Activated naive CD4-positive, alpha-beta T cell treated with anti-CD3 and anti-CD28 coated beads, Interleukin-2, amount 10 ng/mL, durations not matched to agents 7 days and 5 days (primary cell): ENCODE measurements around the gene SLC5A10.
A peak's percentile ranks its signal among the peaks of the same experiment; 100 is the strongest.

ENCODE experiments used
- CTCF ChIA-PET: fragments of 350-600 bp; sonication (Branson Sonifier 250); formaldehyde crosslinking; loops from one replicate; lab custom pipeline; 2021; ENCODE audit warnings: antibody characterized with exemption; lab: Charles Lee
- DNase-seq: peaks from one replicate; pipeline ENCODE4 v3.0.0-alpha.2; 2020
- H3K27ac Mint-ChIP-seq: one replicate; pipeline ENCODE4 v1.8.0; 2021; ENCODE audit warnings: mild to moderate bottlenecking, moderate library complexity, mixed read lengths
- H3K27me3 Mint-ChIP-seq: one replicate; pipeline ENCODE4 v1.8.0; 2021; ENCODE audit warnings: mild to moderate bottlenecking, mixed read lengths
- H3K36me3 Mint-ChIP-seq: one replicate; pipeline ENCODE4 v1.8.0; 2021; ENCODE audit warnings: mixed read lengths
- H3K4me1 Mint-ChIP-seq: one replicate; pipeline ENCODE4 v1.8.0; 2021; ENCODE audit warnings: mixed read lengths
- H3K4me3 Mint-ChIP-seq: one replicate; pipeline ENCODE4 v1.8.0; 2021; ENCODE audit warnings: mild to moderate bottlenecking, moderate library complexity, mixed read lengths
- H3K9me3 Mint-ChIP-seq: one replicate; pipeline ENCODE4 v1.8.0; 2021; ENCODE audit warnings: mixed read lengths

Gene SLC5A10

GRCh38 chr17:18964550-18964949, 12.6 kb downstream of the SLC5A10 start:
- Mint-ChIP-seq H3K27me3 (peaks cover 14% of the 10 kb centered on the region), H3K4me1 (peaks cover 12% of the 10 kb centered on the region), H3K36me3 (no peaks in the 10 kb centered on the region), H3K9me3 (no peaks in the 10 kb centered on the region), H3K4me3 (no peak overlapping the region), H3K27ac (peak overlapping the region; percentile 21)
- no peak for DNase-seq
- CTCF ChIA-PET = no interaction called here

GRCh38 chr17:18965530-18966236, 13.7 kb downstream of the SLC5A10 start:
- Mint-ChIP-seq H3K27me3 (peaks cover 14% of the 10 kb centered on the region), H3K4me3 (no peak overlapping the region), H3K27ac (no peak overlapping the region), H3K9me3 (no peaks in the 10 kb centered on the region), H3K36me3 (no peaks in the 10 kb centered on the region), H3K4me1 (peaks cover 15% of the 10 kb centered on the region)
- no peak for DNase-seq
- CTCF ChIA-PET = no interaction called here

- no peak for DNase-seq
- peaks cover 11% of the 10 kb centered on the region for H3K4me1 Mint-ChIP-seq
- H3K4me3 Mint-ChIP-seq = no peak overlapping the region
- H3K9me3 Mint-ChIP-seq = no peaks in the 10 kb centered on the region
- H3K36me3 Mint-ChIP-seq = no peaks in the 10 kb centered on the region
- H3K27me3 Mint-ChIP-seq = peaks cover 10% of the 10 kb centered on the region
- H3K27ac Mint-ChIP-seq = no peak overlapping the region
- CTCF ChIA-PET = no interaction called here
Observed at GRCh38 chr17:18966831-18967624, 15.1 kb downstream of the SLC5A10 start.

- H3K27ac Mint-ChIP-seq = no peak overlapping the region
- no peaks in the 10 kb centered on the region for H3K9me3 Mint-ChIP-seq
- peaks cover 6% of the 10 kb centered on the region for H3K27me3 Mint-ChIP-seq
- H3K36me3 Mint-ChIP-seq = no peaks in the 10 kb centered on the region
- CTCF ChIA-PET = no interaction called here
- DNase-seq = no peak
- H3K4me3 Mint-ChIP-seq = no peak overlapping the region
- H3K4me1 Mint-ChIP-seq = peaks cover 11% of the 10 kb centered on the region
Observed at GRCh38 chr17:18967916-18968315, 16.0 kb downstream of the SLC5A10 start.

GRCh38 chr17:18968345-18968744, 16.4 kb downstream of the SLC5A10 start:
- no peak overlapping the region for H3K27ac Mint-ChIP-seq
- H3K4me3 Mint-ChIP-seq = no peak overlapping the region
- no peaks in the 10 kb centered on the region for H3K9me3 Mint-ChIP-seq
- no peaks in the 10 kb centered on the region for H3K36me3 Mint-ChIP-seq
- peaks cover 11% of the 10 kb centered on the region for H3K4me1 Mint-ChIP-seq
- no peak for DNase-seq
- peaks cover 6% of the 10 kb centered on the region for H3K27me3 Mint-ChIP-seq
- CTCF ChIA-PET = no interaction called here

GRCh38 chr17:18968945-18969887, 17.3 kb downstream of the SLC5A10 start:
- CTCF ChIA-PET = interaction anchor here (1.1 kb wide), 1 partner anchor 8 kb away, joined by 7 read pairs; no protein-coding TSS in a partner anchor
- H3K9me3 Mint-ChIP-seq = no peaks in the 10 kb centered on the region
- H3K36me3 Mint-ChIP-seq = no peaks in the 10 kb centered on the region
- H3K27me3 Mint-ChIP-seq = peaks cover under 1% of the 10 kb centered on the region
- no peak overlapping the region for H3K4me3 Mint-ChIP-seq
- H3K4me1 Mint-ChIP-seq = peaks cover 11% of the 10 kb centered on the region
- no peak for DNase-seq
- peak overlapping the region; percentile 68 for H3K27ac Mint-ChIP-seq

- Mint-ChIP-seq H3K36me3 (no peaks in the 10 kb centered on the region), H3K4me1 (peaks cover 11% of the 10 kb centered on the region), H3K9me3 (no peaks in the 10 kb centered on the region), H3K27ac (no peak overlapping the region), H3K4me3 (no peak overlapping the region), H3K27me3 (no peaks in the 10 kb centered on the region)
- CTCF ChIA-PET = no interaction called here
- DNase-seq = no peak
Observed at GRCh38 chr17:18970582-18971480, 18.9 kb downstream of the SLC5A10 start.

GRCh38 chr17:18971801-18972200, 19.8 kb downstream of the SLC5A10 start:
- H3K4me3 Mint-ChIP-seq = no peak overlapping the region
- H3K4me1 Mint-ChIP-seq = peaks cover 11% of the 10 kb centered on the region
- no peaks in the 10 kb centered on the region for H3K36me3 Mint-ChIP-seq
- H3K9me3 Mint-ChIP-seq = no peaks in the 10 kb centered on the region
- no peaks in the 10 kb centered on the region for H3K27me3 Mint-ChIP-seq
- DNase-seq = no peak
- H3K27ac Mint-ChIP-seq = no peak overlapping the region
- CTCF ChIA-PET = interaction anchor here (0.9 kb wide), 1 partner anchor 11 kb away, joined by 3 read pairs; no protein-coding TSS in a partner anchor

- CTCF ChIA-PET = no interaction called here
- H3K4me1 Mint-ChIP-seq = peaks cover 5% of the 10 kb centered on the region
- no peaks in the 10 kb centered on the region for H3K36me3 Mint-ChIP-seq
- no peak overlapping the region for H3K4me3 Mint-ChIP-seq
- no peaks in the 10 kb centered on the region for H3K27me3 Mint-ChIP-seq
- no peak overlapping the region for H3K27ac Mint-ChIP-seq
- DNase-seq = no peak
- H3K9me3 Mint-ChIP-seq = no peaks in the 10 kb centered on the region
Observed at GRCh38 chr17:18974407-18975149, 22.6 kb downstream of the SLC5A10 start.

GRCh38 chr17:18975597-18975996, 23.6 kb downstream of the SLC5A10 start:
- H3K27me3 Mint-ChIP-seq = no peaks in the 10 kb centered on the region
- CTCF ChIA-PET = no interaction called here
- no peaks in the 10 kb centered on the region for H3K4me1 Mint-ChIP-seq
- H3K9me3 Mint-ChIP-seq = no peaks in the 10 kb centered on the region
- no peak overlapping the region for H3K4me3 Mint-ChIP-seq
- H3K36me3 Mint-ChIP-seq = no peaks in the 10 kb centered on the region
- no peak for DNase-seq
- H3K27ac Mint-ChIP-seq = no peak overlapping the region

- Mint-ChIP-seq H3K9me3 (no peaks in the 10 kb centered on the region), H3K4me3 (no peak overlapping the region), H3K27ac (no peak overlapping the region), H3K36me3 (no peaks in the 10 kb centered on the region), H3K4me1 (no peaks in the 10 kb centered on the region), H3K27me3 (no peaks in the 10 kb centered on the region)
- DNase-seq = no peak
- CTCF ChIA-PET = interaction anchor here (1.0 kb wide), 1 partner anchor 15 kb away, joined by 3 read pairs; no protein-coding TSS in a partner anchor
Observed at GRCh38 chr17:18976201-18976600, 24.2 kb downstream of the SLC5A10 start.

- CTCF ChIA-PET = interaction anchor here (1.0 kb wide), 1 partner anchor 16 kb away, joined by 3 read pairs; no protein-coding TSS in a partner anchor
- no peaks in the 10 kb centered on the region for H3K27me3 Mint-ChIP-seq
- DNase-seq = no peak
- H3K36me3 Mint-ChIP-seq = no peaks in the 10 kb centered on the region
- no peak overlapping the region for H3K4me3 Mint-ChIP-seq
- H3K27ac Mint-ChIP-seq = no peak overlapping the region
- H3K9me3 Mint-ChIP-seq = no peaks in the 10 kb centered on the region
- no peaks in the 10 kb centered on the region for H3K4me1 Mint-ChIP-seq
Observed at GRCh38 chr17:18977021-18977420, 25.1 kb downstream of the SLC5A10 start.

GRCh38 chr17:18977646-18978045, 25.7 kb downstream of the SLC5A10 start:
- H3K4me1 Mint-ChIP-seq = no peaks in the 10 kb centered on the region
- H3K9me3 Mint-ChIP-seq = no peaks in the 10 kb centered on the region
- no peaks in the 10 kb centered on the region for H3K36me3 Mint-ChIP-seq
- no peak for DNase-seq
- no peak overlapping the region for H3K27ac Mint-ChIP-seq
- CTCF ChIA-PET = no interaction called here
- no peak overlapping the region for H3K4me3 Mint-ChIP-seq
- H3K27me3 Mint-ChIP-seq = no peaks in the 10 kb centered on the region
